ENCODE measurements around the gene ZFYVE16.
"Not testable (repeated sequence)": the region's sequence is repeated elsewhere in the genome, so short reads cannot be mapped to it uniquely, and the experiment has no call there.

Gene ZFYVE16

DNA sequence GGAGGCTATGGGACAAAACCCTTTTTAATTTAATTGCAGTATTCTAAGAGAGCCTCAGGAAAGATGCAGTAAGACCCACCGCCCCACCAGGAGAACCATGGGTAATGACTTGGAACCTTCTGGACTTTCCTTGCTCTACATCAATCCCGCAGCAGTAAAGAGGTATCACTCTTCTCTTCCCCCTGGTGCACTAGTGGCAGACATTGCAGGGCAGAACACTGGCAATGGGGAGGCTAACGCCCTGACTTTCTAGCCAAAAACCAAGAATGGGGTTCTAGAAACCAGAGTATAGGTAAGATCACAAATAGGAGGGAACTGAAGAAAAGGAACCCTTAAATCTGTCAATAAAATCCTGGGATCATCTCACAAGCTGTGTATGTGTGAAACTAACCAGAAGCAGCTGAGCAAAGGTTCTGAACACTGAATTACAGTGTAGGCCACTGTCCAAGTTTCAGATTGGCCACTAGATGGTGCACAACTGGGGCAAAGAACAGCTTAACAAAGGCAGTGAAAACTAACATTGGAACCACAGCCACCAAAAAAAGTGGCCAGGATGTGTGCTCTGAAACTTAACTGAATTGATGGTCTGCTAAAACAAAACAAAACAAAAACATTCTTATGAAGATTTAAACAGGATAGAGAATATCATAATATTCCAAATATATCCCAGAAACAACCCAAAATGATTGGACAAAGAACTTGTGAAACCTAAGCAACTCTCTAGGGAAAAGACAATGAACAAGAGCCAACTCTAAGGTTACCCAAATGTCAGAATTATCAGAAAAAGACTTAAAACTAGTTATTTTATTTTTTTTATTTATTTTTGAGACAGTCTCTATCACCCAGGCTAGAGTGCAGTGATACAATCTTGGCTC lies 73.4 kb downstream of the ZFYVE16 start:
- DNase-seq: peak in 2 of 10 donors; percentile 30 to 36
- intact Hi-C loops (cut with DNase I): loop anchor here (10.0 kb wide), 2 partner anchors 76 to 226 kb away; partner anchors contain the start of genes SERINC5 and ZFYVE16

DNA sequence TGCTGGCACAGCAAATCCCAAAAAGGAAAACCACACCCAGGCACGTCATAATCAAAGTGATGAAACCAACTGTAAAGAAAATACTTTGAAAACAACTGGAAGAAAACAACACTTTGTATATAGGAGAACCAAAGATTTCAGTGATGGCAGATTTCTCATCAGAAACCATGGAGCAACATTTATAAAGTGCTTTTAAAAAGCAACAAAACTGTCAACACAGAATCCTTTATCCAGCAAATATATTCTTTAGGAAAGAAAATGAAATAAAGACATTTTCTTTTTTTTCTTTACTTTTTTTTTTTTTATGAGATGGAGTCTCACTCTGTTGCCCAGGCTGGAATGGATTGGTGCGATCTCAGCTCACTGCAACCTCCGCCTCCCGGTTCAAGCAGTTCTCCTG lies 74.7 kb downstream of the ZFYVE16 start:
- no peak for DNase-seq
- intact Hi-C loops (cut with DNase I): loop anchor here (10.0 kb wide), 2 partner anchors 78 to 228 kb away; partner anchors contain the start of genes SERINC5 and ZFYVE16

DNA sequence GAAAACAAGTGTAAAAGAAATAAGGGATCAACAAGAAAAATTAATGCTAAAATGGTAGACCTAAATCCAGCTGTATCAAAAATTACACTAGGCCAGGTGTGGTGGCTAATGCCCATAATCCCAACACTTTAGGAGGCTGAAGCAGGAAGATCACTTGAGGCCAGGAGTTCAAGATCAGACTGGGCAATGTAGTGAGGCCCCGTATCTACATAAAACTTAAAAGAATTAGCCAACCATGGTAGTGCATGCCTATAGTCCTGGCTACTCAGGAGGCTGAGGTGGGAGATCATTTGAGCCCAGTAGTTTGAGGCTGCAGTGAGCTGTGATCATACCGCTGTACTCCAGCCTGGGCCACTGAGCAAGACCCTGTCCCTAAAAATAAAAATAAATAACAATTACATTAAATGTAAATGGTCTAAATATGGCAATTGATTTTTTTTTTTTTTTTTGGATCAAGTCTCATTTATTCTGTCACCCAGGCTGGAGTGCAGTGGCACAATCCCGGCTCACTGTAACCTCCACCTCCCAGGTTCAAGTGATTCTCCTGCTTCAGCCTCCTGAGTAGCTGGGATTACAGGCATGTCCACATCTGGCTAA lies 75.9 kb downstream of the ZFYVE16 start:
- intact Hi-C loops (cut with DNase I): loop anchor here (10.0 kb wide), 2 partner anchors 79 to 229 kb away; partner anchors contain the start of genes SERINC5 and ZFYVE16
- DNase-seq: no peak

DNA sequence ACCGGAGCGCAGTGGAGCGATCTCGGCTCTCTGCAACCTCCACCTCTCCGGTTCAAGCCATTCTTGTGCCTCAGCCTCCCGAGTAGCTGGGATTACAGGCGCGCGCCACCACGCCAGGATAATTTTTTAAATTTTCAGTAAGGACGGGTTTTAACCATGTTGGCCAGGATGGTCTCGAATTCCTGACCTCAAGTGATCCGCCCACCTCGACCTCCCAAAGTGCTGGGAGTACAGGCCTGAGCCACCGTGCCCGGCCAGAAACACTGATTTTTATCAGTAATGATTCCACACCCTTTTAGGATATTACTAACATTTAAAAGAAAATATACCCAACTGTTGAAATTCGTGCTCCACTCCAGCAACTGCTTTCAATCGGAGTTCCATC lies 79.6 kb downstream of the ZFYVE16 start:
- DNase-seq: peak in 2 of 10 donors; percentile 57 to 68
- intact Hi-C loops (cut with DNase I): loop anchor here (5.0 to 10.0 kb wide), 4 partner anchors 83 to 233 kb away; partner anchors contain the start of genes SERINC5 and ZFYVE16

DNA sequence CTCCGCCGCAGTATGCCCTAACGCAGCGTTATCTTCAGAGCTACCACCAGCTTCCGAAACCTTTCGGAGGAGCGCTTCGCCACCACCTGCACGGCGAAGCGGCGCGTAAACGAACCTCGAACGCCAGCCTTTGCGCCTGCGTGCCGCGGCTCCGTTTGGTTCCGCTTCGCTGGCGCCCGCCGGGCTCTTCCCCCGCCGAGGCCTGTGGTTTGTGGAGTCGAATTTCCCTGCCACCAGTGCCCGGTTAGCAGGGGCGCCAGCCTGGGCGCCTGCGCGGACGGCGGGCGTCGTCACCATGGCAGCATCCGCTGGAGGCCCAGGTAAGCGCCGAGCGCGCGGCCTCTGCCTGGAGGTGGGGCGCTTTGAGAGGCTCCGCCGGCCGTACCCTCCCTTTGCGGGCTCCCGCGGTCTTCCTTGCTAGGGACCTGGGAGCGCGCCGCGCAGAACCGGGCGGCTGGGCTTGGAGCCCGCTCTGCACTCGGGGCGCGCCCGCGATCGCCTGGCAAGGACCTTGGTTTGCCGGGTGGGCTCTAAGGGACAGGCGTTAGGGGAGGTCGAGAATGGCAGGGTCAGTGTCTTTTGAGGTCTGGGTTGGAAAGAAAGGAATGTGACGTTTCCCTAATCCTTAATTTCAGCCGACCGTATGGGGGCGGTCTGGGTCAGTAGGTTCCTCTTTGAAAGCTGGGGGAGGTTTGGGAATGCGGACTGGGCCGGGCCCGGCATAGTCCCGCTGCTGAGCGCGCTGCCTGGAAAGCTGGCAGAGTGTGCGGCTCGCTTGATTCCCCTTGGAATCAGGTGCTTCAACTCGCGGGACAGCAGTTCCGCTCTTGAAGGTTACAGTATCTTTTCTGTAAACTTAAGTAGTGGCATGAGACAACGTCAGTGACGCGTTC lies 80.2 kb downstream of the ZFYVE16 start, which contains the start of gene FAM151B:
Gene FAM151B, plus strand, starts transcription at position 272 of the 893 bp plus-strand sequence. Its CDS starts 24 bp downstream, at position 296.
- peak; percentile 68 to 98 (median 85) for DNase-seq
- intact Hi-C loops (cut with DNase I): loop anchor here (5.0 to 10.0 kb wide), 4 partner anchors 83 to 233 kb away; partner anchors contain the start of genes SERINC5 and ZFYVE16

DNA sequence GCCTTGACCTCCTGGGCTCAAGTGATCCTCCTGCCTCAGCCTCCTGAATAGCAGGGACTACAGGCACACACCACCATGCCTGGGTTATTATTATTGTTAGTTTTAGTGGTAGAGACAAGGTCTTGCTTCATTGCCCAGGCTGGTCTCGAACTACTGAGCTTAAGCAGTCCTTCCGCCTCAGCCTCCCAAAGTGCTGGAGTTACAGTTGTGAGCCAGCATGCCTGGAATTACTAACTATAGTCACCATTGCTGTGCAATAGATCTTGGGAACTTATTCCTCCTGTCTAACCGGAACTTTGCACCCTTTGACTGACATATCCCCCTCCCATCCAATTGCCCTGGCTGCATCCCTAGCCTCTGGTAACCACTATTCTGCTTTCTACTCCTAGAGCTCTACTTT lies 83.4 kb downstream of the ZFYVE16 start:
- DNase-seq: no peak
- intact Hi-C loops (cut with DNase I): no loop called here

DNA sequence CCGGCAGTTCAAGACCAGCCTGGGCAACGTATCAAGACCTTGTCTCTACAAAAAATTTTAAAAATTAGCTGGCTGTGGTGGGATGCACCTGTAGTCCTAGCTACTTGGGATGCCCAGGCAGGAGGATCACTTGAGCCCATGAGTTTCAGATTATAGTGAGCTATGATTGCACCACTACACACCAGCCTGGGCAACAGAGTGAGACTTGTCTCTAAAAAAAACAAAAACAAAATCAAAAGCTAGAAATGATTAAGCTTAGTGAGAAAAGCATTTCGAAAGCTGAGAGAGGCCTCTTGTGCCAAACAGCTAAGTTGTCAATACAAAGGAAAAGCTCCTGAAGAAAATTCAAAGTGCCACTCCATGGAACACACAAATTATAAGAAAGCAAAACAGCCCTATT lies 84.9 kb downstream of the ZFYVE16 start:
- no peak for DNase-seq
- intact Hi-C loops (cut with DNase I): no loop called here

DNA sequence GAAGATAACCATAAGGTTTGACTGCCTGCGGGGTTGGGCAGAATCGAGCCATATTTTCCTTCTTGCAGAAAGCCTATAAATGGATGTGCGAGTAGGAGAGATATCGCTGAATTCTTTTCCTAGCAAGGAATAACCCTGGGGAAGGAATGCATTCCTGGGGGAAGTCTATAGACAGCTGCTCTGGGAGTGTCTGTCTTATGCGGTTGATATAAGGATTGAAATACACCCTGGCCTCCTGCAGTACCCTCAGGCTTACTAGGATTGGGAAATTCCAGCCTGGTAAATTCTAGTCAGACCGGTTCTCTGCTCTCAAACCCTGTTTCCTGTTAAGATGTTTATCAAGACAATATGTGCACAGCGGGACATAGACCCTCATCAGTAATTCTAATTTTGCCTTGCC lies 85.6 kb downstream of the ZFYVE16 start:
- DNase-seq; intact Hi-C loops (cut with DNase I): not testable (repeated sequence)

DNA sequence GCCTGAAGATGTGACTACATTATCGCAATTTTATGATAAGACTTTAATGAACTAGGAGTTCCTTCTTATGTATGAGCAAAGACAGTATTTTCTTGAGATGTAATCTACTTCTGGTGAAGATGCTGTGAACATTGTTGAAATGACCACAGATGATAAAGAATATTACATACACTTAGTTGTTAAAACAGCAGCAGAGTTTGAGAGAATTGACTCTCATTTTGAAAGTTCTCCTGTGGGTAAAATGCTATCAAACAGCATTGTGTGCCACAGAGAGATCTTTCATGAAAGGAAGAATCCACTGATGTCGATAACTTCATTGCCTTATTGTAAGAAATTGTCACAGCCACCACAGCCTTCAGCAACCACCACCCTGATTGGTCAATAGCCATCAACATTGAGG lies 88.0 kb downstream of the ZFYVE16 start:
- intact Hi-C loops (cut with DNase I): no loop called here
- no peak for DNase-seq

DNA sequence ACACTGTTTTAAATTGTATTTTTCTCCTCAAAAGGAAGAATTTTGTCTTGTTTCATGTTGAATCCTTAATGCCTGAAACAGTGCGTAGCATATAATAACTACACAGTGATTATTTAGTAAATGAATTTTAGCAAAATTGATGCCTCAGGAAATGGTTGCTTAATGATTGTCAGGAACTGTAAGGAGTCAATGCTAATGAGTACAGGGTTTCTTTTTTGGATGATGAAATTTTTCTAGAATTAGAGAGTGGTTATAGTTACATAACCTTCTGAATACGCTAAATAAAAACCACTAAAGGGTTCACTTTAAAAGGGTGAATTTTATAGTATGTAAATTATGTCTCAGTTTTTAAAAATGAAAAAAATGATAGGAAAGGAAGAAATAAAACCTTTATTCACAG lies 94.9 kb downstream of the ZFYVE16 start:
- intact Hi-C loops (cut with DNase I): no loop called here
- no peak for DNase-seq

DNA sequence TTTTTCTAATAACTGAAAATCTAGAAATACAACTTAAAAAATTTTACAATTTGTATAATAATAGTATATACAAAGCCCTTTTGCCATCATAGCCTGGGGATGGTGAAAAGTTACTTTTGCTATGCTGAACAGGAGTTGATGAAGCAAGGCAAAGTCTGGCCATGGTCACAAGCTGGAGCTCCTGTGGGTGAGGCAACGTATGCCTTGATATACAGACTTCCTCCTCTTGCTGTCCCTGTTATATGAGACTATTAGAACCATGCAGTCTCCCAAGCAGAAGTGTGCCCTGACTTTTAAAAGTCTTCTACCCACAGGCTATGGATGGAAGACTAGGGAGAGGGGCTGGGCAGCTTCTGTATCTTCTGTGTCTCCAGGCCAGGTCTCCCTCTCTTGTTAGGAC lies 95.8 kb downstream of the ZFYVE16 start:
- intact Hi-C loops (cut with DNase I): no loop called here
- DNase-seq: no peak

DNA sequence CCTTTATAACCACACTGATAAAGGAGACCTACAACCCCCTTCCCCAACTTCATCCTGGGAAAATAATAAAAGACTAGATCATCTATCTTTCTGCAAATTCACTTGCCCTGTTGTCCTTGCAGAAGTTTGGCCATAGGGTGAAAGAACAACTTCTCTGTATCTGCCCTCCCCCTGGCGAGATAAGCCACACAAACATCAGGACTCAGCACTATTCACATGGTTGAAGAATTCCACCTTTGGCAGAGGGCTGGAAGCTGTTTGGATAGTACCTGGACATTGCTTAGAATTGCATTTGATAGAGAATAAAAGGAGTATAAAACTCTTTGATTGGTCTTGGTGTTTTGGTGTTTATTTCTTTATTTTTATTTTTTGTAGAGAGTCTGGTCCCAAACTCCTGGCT lies 97.0 kb downstream of the ZFYVE16 start:
- intact Hi-C loops (cut with DNase I): no loop called here
- DNase-seq: no peak

DNA sequence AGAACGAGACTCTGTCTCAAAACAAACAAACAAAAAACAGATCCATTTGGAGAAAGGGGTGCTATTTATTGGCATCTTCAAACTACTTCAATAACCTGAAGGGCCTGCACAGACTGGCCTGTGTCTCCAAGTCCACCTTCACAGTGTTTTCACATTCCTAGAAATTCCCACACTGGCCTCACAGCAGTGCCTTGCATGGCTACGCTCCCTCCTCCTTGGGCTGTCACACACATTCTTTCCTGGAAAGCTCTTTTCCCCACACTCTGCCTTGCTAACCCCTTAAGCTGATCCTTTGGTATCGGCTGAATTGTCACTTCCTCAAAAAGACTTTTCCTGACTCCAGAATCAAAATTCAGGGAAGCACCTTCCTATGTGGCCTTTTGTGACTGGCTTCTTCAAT lies 99.8 kb downstream of the ZFYVE16 start:
- DNase-seq: no peak
- intact Hi-C loops (cut with DNase I): no loop called here

DNA sequence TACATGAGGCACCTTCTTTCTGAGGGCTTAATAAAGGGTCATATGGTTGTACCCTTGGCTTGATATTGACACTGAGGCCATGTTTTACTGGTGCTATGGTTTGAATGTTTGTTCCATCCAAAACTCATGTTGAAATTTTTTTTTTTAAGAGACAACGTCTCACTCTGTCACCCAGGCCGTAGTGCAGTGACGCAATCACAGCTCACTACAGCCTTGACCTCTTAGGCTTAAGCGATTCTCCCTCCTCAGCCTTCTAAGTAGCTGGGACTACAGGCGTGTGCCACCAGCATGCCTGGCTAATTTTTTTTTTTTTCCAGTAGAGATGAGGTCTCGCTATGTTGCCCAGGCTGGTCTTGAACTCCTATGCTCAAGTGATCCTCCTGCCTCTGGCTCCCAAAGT lies 101.0 kb downstream of the ZFYVE16 start:
- intact Hi-C loops (cut with DNase I): no loop called here

DNA sequence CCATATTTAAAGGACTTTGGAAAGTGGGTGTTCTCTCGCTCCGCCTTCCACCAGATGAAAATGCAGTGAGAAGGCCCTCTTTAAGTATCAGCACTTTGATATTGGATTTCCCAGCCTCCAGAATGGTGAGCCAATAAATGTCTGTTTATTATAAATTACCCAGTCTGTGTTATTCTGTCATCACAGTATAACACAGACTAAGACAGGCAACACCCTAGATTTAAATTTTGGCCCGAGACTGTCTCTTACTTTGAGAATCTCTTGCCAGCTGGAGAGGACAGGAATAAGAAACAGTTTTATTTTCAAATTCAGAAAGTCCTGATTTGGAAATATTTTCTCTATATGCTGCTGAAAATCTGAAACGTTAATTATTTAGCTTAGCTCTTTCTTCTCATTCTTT lies 101.5 kb downstream of the ZFYVE16 start:
- no peak for DNase-seq
- intact Hi-C loops (cut with DNase I): no loop called here

More for the DNA sequence above, 101.0 kb downstream of the ZFYVE16 start:
- DNase-seq: no peak

DNA sequence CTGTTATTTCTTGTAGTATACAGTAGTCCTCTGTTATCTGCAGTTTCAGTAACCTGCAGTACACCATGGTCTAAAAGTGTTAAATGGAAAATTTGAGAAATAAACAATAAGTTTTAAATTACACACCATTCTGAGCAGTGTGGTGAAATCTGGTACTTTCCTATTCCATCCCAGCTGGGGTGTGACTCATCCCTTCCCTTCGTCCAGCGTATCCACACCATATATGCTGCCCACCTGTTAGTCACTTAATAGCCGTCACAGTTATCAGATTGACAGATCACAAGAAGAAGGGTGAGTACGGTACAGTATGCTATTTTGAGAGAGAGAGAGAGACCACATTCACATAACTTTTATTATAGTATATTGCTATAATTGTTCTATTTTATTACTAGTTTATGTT lies 109.0 kb downstream of the ZFYVE16 start:
- intact Hi-C loops (cut with DNase I): no loop called here

More for the DNA sequence above, 109.0 kb downstream of the ZFYVE16 start:
- DNase-seq: no peak
